ENCODE results near the gene OR4B1. TPM values are rescaled to one million over a fixed set of nuclear protein-coding genes. Genes with fewer than 3 reads are reported as not detected.

Gene OR4B1
- total and polyA plus RNA-seq, 2 of the 8 experiments (the other 6 are each of a cell fraction or from before 2014, with no cell fraction given): not detected

DNA sequence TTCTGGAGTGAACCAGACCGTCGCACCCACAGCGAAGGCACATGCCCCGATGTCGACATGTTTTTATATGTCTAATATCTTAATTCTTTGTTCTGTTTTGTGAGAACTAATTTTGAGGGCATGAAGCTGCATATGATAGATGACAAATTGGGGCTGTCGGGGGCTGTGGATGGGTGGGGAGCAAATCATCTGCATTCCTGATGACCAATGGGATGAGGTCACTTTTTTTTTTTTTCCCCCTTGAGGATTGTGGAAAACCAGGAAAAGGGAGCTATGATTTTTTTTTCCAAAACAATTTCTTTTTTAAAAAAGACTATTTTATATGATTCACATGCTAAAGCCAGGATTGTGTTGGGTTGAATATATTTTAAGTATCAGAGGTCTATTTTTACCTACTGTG is 49.2 kb upstream of the OR4B1 start:
- WGBS, 2 experiments (ENCODE audit: extremely low coverage in 1 of 2, insufficient coverage in 1 of 2, insufficient read length in 1 of 2, insufficient replicate concordance in 2 of 2, low coverage in 1 of 2, low lambda C conversion rate in 2 of 2, missing lambda C conversion rate in 1 of 2): 88% methylated on average over 6 of the region's 6 CpGs; no CpG with 5 or more reads in 1 of the 2 experiments
- POLR2A ChIA-PET (ENCODE audit: partially characterized antibody): no interaction called here
- H3K79me1 ChIP-seq (ENCODE audit: low read depth, low read length): no peaks in the 10 kb centered on the region
- H3K79me2 ChIP-seq (ENCODE audit: control insufficient read depth in 1 of 2, insufficient read depth in 2 of 2, low read length in 2 of 2): no peaks in the 10 kb centered on the region
- H2BK5ac ChIP-seq (ENCODE audit: low read depth, low read length): no peak overlapping the region
- CTCF ChIA-PET (ENCODE audit: partially characterized antibody): no interaction called here
- H3K4me1 ChIP-seq (replicated peaks in 1 of 4; ENCODE audit: control insufficient read depth in 3 of 4, insufficient read depth in 4 of 4, low read length in 3 of 4): no peaks in the 10 kb centered on the region
- FAIRE-seq: no peak
- no peak overlapping the region for H3K14ac ChIP-seq (ENCODE audit: insufficient read length)
- H3K27me3 ChIP-seq (replicated peaks in 1 of 4; ENCODE audit: control insufficient read depth in 3 of 4, extremely low read depth in 1 of 4, insufficient read depth in 3 of 4, low read length in 3 of 4): no peaks in the 10 kb centered on the region
- H3K9ac ChIP-seq (replicated peaks in 1 of 4; ENCODE audit: extremely low read depth in 1 of 4, low read depth in 3 of 4, low read length in 3 of 4): no peak overlapping the region
- H3K4me3 ChIP-seq (ENCODE audit: extremely low read depth in 1 of 4, insufficient read depth in 2 of 4, low read depth in 3 of 4, low read length in 4 of 4): no peak overlapping the region
- no peak overlapping the region for H4K91ac ChIP-seq (replicated peaks; ENCODE audit: insufficient read length, low read length)
- H3K36me3 ChIP-seq (ENCODE audit: control insufficient read depth in 2 of 4, insufficient read depth in 4 of 4, low read length in 3 of 4): no peaks in the 10 kb centered on the region
- no peak overlapping the region for H3K18ac ChIP-seq (ENCODE audit: extremely low read depth, low read length)
- no peak overlapping the region for H3K27ac ChIP-seq (ENCODE audit: low read depth, low read length)
- H4K5ac ChIP-seq (ENCODE audit: insufficient read length, low read depth, low read length): no peak overlapping the region
- H2BK15ac ChIP-seq (ENCODE audit: low read length): no peak overlapping the region
- H3K4ac ChIP-seq (replicated peaks; ENCODE audit: insufficient read length, low read depth, low read length): no peak overlapping the region
- no peak overlapping the region for H3K56ac ChIP-seq (replicated peaks; ENCODE audit: insufficient read length, low read depth, low read length)
- no peaks in the 10 kb centered on the region for H3K9me3 ChIP-seq (ENCODE audit: insufficient read depth in 2 of 2, low read depth in 1 of 2, low read length in 1 of 2)
- no peak overlapping the region for H3K23ac ChIP-seq (ENCODE audit: insufficient read length)
- no peak overlapping the region for H2BK12ac ChIP-seq (ENCODE audit: low read depth, low read length)
- H3K4me2 ChIP-seq (ENCODE audit: insufficient read depth in 1 of 2, low read depth in 2 of 2, low read length in 2 of 2): no peak overlapping the region
- no peak for DNase-seq (ENCODE audit: low read depth in 1 of 2, low spot score in 2 of 2)
- H4K20me1 ChIP-seq (replicated peaks in 1 of 2; ENCODE audit: control insufficient read depth in 1 of 2, insufficient read depth in 2 of 2, low read length in 2 of 2): no peaks in the 10 kb centered on the region
- H2BK120ac ChIP-seq (replicated peaks; ENCODE audit: low read depth, low read length): no peak overlapping the region
- H2AK5ac ChIP-seq (ENCODE audit: low read depth, low read length): no peak overlapping the region
- H2AFZ ChIP-seq (ENCODE audit: low read length): no peak overlapping the region
- H3K23me2 ChIP-seq (ENCODE audit: low read depth, low read length): no peaks in the 10 kb centered on the region
- no peak overlapping the region for H4K8ac ChIP-seq (ENCODE audit: extremely low read depth, insufficient read depth, low read length)
- H2BK20ac ChIP-seq (ENCODE audit: low read length): no peak overlapping the region
- no peak for TF ChIP-seq CREB1 (IDR thresholded peaks at IDR 0.05)
- TF ChIP-seq, protein P1, sequence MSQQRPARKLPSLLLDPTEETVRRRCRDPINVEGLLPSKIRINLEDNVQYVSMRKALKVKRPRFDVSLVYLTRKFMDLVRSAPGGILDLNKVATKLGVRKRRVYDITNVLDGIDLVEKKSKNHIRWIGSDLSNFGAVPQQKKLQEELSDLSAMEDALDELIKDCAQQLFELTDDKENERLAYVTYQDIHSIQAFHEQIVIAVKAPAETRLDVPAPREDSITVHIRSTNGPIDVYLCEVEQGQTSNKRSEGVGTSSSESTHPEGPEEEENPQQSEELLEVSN (IDR thresholded peaks at IDR 0.05): no peak
- TF ChIP-seq EP300 (IDR thresholded peaks at IDR 0.05; ENCODE audit: borderline replicate concordance in 1 of 2, low read depth in 2 of 2, low read length in 2 of 2): no peak
- no peak for TF ChIP-seq CBX8 (IDR thresholded peaks at IDR 0.05; ENCODE audit: borderline replicate concordance, low read depth, low read length)
- no peak for TF ChIP-seq YY1 (IDR thresholded peaks at IDR 0.05; ENCODE audit: low read depth, low read length)
- TF ChIP-seq PHF8 (conservative IDR thresholded peaks at IDR 0.05; ENCODE audit: low read depth, low read length): no peak
- TF ChIP-seq CEBPB (IDR thresholded peaks at IDR 0.05; ENCODE audit: low read depth, low read length): no peak
- TF ChIP-seq SIX5 (IDR thresholded peaks at IDR 0.05; ENCODE audit: low read depth, low read length): no peak
- TF ChIP-seq FOSL1 (IDR thresholded peaks at IDR 0.05; ENCODE audit: insufficient read depth, low read depth, low read length): no peak
- TF ChIP-seq CHD2 (IDR thresholded peaks at IDR 0.05; ENCODE audit: low read length): no peak
- no peak for TF ChIP-seq KDM4A (IDR thresholded peaks at IDR 0.05; ENCODE audit: low read depth, low read length, severe bottlenecking)
- no peak for TF ChIP-seq CBX5 (IDR thresholded peaks at IDR 0.05; ENCODE audit: low read depth, low read length)
- TF ChIP-seq KDM1A (IDR thresholded peaks at IDR 0.05; ENCODE audit: borderline replicate concordance, low read length): no peak
- no peak for TF ChIP-seq EZH2 (IDR thresholded peaks at IDR 0.05; ENCODE audit: low read depth, low read length, severe bottlenecking)
- no peak for TF ChIP-seq NANOG (IDR thresholded peaks at IDR 0.05; ENCODE audit: insufficient read depth, low read depth, low read length, poor library complexity, severe bottlenecking)
